Measurements from ENCODE around the gene MLXIP.

The MLXIP gene

GRCh38 chr12:122072031-122072970 is 6.3 kb upstream of the MLXIP start:
- no peak overlapping the region for H3K4me3 ChIP-seq (ENCODE audit: low read length)
- peak; percentile 96 for DNase-seq (ENCODE audit: low read depth)
- TF ChIP-seq, protein P1, sequence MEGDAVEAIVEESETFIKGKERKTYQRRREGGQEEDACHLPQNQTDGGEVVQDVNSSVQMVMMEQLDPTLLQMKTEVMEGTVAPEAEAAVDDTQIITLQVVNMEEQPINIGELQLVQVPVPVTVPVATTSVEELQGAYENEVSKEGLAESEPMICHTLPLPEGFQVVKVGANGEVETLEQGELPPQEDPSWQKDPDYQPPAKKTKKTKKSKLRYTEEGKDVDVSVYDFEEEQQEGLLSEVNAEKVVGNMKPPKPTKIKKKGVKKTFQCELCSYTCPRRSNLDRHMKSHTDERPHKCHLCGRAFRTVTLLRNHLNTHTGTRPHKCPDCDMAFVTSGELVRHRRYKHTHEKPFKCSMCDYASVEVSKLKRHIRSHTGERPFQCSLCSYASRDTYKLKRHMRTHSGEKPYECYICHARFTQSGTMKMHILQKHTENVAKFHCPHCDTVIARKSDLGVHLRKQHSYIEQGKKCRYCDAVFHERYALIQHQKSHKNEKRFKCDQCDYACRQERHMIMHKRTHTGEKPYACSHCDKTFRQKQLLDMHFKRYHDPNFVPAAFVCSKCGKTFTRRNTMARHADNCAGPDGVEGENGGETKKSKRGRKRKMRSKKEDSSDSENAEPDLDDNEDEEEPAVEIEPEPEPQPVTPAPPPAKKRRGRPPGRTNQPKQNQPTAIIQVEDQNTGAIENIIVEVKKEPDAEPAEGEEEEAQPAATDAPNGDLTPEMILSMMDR (conservative IDR thresholded peaks at IDR 0.05; ENCODE audit: low read length), result no peak

DNA sequence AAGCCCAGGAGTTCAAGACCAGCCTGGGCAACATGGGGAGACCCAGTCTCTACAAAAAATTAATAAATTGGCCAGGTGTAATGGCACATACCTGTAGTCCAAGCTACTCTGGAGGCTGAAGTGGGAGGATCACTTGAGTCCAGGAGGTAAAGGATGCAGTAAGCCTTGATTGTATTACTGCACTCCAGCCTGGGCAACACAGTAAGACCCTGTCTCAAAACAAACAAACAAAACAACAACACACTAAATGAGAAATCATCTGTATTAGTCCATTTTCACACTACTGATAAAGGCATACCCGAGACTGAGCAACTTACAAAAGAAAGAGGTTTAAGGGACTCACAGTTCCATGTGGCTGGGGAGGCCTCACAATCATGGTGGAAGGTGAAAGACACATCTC is 4.7 kb upstream of the MLXIP start:
- DNase-seq (ENCODE audit: low read depth), result no peak
- no peak overlapping the region for H3K4me3 ChIP-seq (ENCODE audit: low read length)
- TF ChIP-seq, protein P1 (conservative IDR thresholded peaks at IDR 0.05; ENCODE audit: low read length), result no peak

DNA sequence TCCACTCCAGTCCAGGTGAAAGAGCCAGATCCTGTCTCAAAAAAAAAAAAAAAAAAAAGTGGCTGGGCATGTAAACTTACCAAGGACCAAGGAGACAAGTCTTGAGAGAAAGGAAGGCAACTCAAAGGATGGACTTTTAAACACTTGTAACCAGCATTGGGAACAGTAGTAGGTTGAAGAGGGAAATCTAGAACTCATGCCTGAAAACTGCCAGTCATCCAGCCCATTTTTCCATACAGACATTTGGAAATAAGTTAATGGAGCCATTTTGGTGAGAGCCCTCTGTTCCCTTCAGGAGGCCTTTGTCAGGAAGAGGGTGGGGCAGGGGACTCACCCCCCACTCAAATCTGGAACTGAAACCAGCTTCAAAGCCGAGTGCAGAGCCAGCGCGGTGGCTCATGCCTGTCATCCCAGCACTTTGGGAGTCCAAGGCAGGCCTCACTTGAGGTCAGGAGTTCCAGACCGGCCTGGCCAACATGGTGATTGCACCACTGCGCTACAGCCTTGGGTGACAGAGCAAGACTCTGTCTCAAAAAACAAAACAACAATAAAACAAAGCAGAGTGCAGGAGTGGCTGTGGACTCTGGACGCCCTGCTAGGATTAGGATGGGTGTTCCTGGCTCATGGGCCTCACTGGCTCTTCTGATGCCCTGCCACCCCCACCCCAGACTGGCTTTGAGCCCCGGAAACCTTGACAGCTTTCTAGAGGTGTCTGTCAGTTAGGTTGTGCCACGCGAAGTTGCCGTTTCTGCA is 1.6 kb upstream of the MLXIP start:
- no peak overlapping the region for H3K4me3 ChIP-seq (ENCODE audit: low read length)

GRCh38 chr12:122079033-122079531 is 526 bp downstream of the MLXIP start:
- DNase-seq (ENCODE audit: low read depth), result no peak

More for the DNA sequence above, 1.6 kb upstream of the MLXIP start:
- DNase-seq (ENCODE audit: low read depth), result no peak
- TF ChIP-seq, protein P1 (conservative IDR thresholded peaks at IDR 0.05; ENCODE audit: low read length), result no peak

GRCh38 chr12:122079532-122080081 is 1.1 kb downstream of the MLXIP start:
- DNase-seq (ENCODE audit: low read depth), result no peak
- H3K4me3 ChIP-seq (ENCODE audit: low read length), result peak overlapping the region; percentile 88
- TF ChIP-seq, protein P1 (conservative IDR thresholded peaks at IDR 0.05; ENCODE audit: low read length), result no peak

More at GRCh38 chr12:122079033-122079531, 526 bp downstream of the MLXIP start:
- H3K4me3 ChIP-seq (ENCODE audit: low read length), result peak overlapping the region; percentile 88
- TF ChIP-seq, protein P1 (conservative IDR thresholded peaks at IDR 0.05; ENCODE audit: low read length), result no peak

GRCh38 chr12:122080149-122081082 is 1.9 kb downstream of the MLXIP start:
- TF ChIP-seq, protein P1 (conservative IDR thresholded peaks at IDR 0.05; ENCODE audit: low read length), result no peak
- peak overlapping the region; percentile 88 for H3K4me3 ChIP-seq (ENCODE audit: low read length)
- peak; percentile 84 for DNase-seq (ENCODE audit: low read depth)

All from AG10803 (cell line).